ENCODE data around the gene CCDC107. TPM values are rescaled to one million over a fixed set of nuclear protein-coding genes. Genes with fewer than 3 reads are reported as not detected.

Gene CCDC107
- total RNA-seq, 1 experiment from 2014 or later: 12.0 TPM

DNA sequence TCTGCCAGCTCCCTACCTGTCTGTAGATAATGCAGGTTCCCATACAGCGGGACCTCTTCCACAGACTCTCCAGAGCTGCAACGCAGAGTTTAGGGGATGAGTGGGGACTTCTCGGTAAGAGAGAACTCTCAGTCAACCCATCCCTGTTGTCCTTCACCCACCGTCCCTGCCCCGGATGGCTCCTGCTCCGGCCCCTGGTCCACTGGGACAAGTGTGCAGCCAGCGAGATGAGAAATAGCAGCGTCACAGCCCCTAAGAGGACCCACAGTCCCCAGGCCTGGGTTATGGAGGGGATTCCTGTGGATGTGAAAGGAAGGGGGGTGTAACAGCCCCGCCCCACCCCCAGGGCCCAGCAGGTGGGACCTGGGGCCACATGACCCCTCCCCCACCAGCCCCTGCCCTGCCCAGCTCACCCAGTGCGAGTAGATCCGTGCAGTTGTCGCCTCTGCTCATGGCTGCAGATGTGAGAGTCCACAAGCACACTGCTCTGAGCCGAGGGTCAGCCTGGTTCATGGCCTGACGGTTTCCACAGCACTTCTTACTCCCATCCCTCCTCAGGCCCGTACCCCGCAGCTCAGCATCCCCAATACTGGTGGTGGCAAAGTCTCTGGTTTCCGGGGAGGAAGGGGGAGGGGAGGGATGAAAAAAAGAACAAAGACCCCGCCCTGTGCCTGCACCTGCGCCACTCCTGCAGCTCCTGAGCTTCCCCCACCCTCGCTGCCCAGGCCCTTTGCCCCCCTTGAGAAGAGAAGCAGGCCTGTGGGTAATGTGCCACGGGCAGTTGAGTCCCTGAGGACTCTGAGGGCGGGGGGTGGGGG, 7.5 kb upstream of the CCDC107 start, which contains the start of gene SIT1:
TSS of gene SIT1 (minus strand) at position 591 of the 818 bp plus-strand sequence. CDS start at position 513, 78 bp downstream.
- no peak within 1 kb of the TSS for H4K5ac ChIP-seq (ENCODE audit: insufficient read length, low read depth, low read length)

More for the DNA sequence above, 7.5 kb upstream of the CCDC107 start, which contains the start of gene SIT1:
- no peaks in the 10 kb centered on the region for H3K36me3 Mint-ChIP-seq (ENCODE audit: insufficient read depth in 1 of 3, low read depth in 3 of 3)
- no peak within 1 kb of the TSS for H3K27ac ChIP-seq (ENCODE audit: insufficient read length, low read depth, low read length)
- no peak within 1 kb of the TSS for H3K4ac ChIP-seq (ENCODE audit: low read depth, low read length)
- DNase-seq: no peak
- H3K14ac ChIP-seq (ENCODE audit: insufficient read depth, low read length): peak within 1 kb of the TSS; percentile 93
- peaks cover 3% of the 10 kb centered on the region; the same call in 1 of the 2 replicates for H3K4me1 ChIP-seq (ENCODE audit: insufficient read depth, low read length)
- H4K91ac ChIP-seq (ENCODE audit: insufficient read length, low read depth, low read length): no peak within 1 kb of the TSS
- H4K8ac ChIP-seq (replicated peaks; ENCODE audit: insufficient read length, low read depth, low read length): no peak within 1 kb of the TSS
- H3K9ac ChIP-seq (ENCODE audit: extremely low read depth, insufficient read length, low read length): no peak within 1 kb of the TSS
- H2AFZ ChIP-seq (ENCODE audit: low read length): no peak within 1 kb of the TSS
- H2BK20ac ChIP-seq (ENCODE audit: low read depth, low read length, poor library complexity, severe bottlenecking): no peak within 1 kb of the TSS
- no peak within 1 kb of the TSS for H2BK120ac ChIP-seq (ENCODE audit: low read depth, low read length, poor library complexity, severe bottlenecking)
- H3K23me2 ChIP-seq (ENCODE audit: insufficient read length, low read depth, low read length, poor library complexity, severe bottlenecking): no peaks in the 10 kb centered on the region
- peaks cover 5% of the 10 kb centered on the region for H3K27me3 Mint-ChIP-seq (ENCODE audit: low read depth)
- peak within 1 kb of the TSS; percentile 77 for H3K18ac ChIP-seq (ENCODE audit: insufficient read length, low read depth, low read length)
- no peak within 1 kb of the TSS for H2BK15ac ChIP-seq (ENCODE audit: low read depth, low read length)
- H2AK5ac ChIP-seq (ENCODE audit: insufficient read length, low read length): no peak within 1 kb of the TSS
- H3K79me1 ChIP-seq (ENCODE audit: insufficient read depth, low read depth, low read length, poor library complexity, severe bottlenecking): no peaks in the 10 kb centered on the region
- no peak within 1 kb of the TSS for H3K23ac ChIP-seq (ENCODE audit: insufficient read length, low read depth, low read length)
- peak within 1 kb of the TSS; percentile 26 for H3K4me2 ChIP-seq (ENCODE audit: insufficient read depth, insufficient read length, low read length)
- peak within 1 kb of the TSS in 1 of 2 experiments; percentile 14; a peak in 2 of 5 replicates for H3K4me3 Mint-ChIP-seq
- H3K27ac Mint-ChIP-seq: peak within 1 kb of the TSS in 1 of 3 experiments; percentile 13; a peak in 1 of 7 replicates
- no peak within 1 kb of the TSS for H3T11ph ChIP-seq (ENCODE audit: low read length)
- no CpG with 5 or more reads among the region's 22 CpGs for WGBS (ENCODE audit: extremely low coverage, insufficient read length, low lambda C conversion rate)
- TF ChIP-seq, protein P1, sequence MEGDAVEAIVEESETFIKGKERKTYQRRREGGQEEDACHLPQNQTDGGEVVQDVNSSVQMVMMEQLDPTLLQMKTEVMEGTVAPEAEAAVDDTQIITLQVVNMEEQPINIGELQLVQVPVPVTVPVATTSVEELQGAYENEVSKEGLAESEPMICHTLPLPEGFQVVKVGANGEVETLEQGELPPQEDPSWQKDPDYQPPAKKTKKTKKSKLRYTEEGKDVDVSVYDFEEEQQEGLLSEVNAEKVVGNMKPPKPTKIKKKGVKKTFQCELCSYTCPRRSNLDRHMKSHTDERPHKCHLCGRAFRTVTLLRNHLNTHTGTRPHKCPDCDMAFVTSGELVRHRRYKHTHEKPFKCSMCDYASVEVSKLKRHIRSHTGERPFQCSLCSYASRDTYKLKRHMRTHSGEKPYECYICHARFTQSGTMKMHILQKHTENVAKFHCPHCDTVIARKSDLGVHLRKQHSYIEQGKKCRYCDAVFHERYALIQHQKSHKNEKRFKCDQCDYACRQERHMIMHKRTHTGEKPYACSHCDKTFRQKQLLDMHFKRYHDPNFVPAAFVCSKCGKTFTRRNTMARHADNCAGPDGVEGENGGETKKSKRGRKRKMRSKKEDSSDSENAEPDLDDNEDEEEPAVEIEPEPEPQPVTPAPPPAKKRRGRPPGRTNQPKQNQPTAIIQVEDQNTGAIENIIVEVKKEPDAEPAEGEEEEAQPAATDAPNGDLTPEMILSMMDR (conservative IDR thresholded peaks at IDR 0.05): no peak
- H3K79me2 ChIP-seq (ENCODE audit: insufficient read depth, low read length): no peaks in the 10 kb centered on the region
- no peak within 1 kb of the TSS for H3K56ac ChIP-seq (ENCODE audit: insufficient read length, low read depth, low read length)
- no peaks in the 10 kb centered on the region for H4K20me1 ChIP-seq (ENCODE audit: control insufficient read depth, insufficient read depth, insufficient read length)
- H3K27me3 ChIP-seq (ENCODE audit: insufficient read depth, low read length): 0 out of 2 replicates have a peak, but pooled peaks cover 2% of the 10 kb centered on the region
- H2BK12ac ChIP-seq (ENCODE audit: insufficient read length, low read depth, low read length): no peak within 1 kb of the TSS
- H2BK5ac ChIP-seq (ENCODE audit: insufficient read length, low read length): no peak within 1 kb of the TSS
- no peaks in the 10 kb centered on the region for H3K9me3 ChIP-seq (ENCODE audit: control insufficient read depth, low read depth, low read length)
- H3K9me3 Mint-ChIP-seq: no peaks in the 10 kb centered on the region
- peaks cover 26 to 33% of the 10 kb centered on the region in 2 experiments for H3K4me1 Mint-ChIP-seq

All from H9 (cell line).